NCI-H748 (cell line): ENCODE measurements around the gene NUP210L.

Experiments
- DNase-seq: peaks from one replicate; lab custom pipeline; 2025; ENCODE audit not compliant: unreplicated experiment; lab: John Stamatoyannopoulos, UW

Gene NUP210L

DNA sequence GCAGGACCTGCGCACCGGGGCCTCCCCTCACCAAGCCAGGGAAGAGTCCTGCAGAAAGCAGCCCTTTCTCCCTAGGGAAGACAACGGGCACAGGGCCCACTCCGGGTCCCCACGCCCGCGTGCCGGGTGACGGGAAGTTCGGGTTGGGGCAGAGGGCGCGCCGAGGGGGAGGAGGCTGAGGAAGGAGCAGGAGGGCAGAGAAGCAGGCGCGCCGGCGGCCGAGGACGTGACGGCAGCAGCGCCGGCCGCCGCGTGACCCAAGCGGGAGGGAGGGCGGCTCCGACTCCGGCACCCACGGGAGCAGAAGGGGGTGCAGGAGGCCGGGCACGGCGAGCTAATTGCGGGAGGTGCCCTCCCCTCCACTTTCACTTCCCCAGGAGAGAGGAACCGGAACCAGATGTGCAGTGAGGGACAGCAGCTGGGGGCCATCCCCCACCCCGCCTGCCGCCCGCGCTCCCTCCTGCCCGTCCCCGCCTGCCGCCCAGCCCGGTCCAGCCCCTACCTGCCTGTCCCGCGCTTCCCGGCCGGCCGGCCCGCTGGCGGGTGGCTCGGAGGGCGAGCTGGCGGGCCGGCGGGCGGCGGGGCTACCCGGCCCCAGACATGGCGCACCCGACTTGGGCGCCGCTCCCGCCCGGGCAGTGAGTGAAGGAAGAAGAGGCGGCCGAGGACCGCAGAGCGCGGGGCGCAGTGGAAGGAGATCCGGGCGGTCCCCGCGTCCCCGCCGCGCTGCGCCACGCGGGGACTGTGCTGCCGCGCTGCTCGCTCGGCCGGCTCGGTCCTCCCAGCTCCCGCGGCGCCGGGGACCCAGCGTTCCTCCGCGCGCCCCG is 208.9 kb downstream of the NUP210L start:
- DNase-seq, result peak; percentile 65

DNA sequence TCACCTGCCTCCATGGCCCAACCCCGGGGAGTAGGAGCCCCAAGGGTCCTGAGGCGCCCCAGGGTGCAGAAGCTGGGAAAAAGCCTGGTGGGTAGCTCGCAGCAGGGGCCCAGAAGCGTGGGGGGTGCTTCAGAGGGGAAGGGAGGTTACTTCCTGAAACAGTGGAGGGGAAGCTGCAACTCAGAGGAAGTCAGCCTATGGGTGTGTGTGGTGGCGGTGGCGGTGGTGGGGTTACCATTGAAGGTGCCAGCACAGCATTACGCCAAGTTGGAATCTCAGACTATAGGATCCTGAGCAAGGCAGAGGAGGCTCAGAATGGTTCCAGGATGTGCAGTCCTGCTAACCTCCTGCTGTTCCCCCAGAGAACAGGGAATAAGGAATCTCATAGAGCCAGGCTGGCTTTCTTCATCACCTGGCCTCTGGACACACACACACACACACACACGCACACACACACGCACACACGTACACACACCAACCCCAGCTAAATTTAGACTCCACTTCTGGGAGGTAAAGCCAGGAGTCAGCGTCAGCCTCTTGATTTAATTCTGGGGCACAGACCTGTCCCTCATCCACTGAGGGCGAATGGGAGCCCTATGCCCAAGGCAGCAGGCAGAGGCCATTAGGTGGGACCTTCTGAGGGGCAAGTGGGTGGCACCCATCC is 209.6 kb downstream of the NUP210L start:
- DNase-seq, result peak; percentile 36

DNA sequence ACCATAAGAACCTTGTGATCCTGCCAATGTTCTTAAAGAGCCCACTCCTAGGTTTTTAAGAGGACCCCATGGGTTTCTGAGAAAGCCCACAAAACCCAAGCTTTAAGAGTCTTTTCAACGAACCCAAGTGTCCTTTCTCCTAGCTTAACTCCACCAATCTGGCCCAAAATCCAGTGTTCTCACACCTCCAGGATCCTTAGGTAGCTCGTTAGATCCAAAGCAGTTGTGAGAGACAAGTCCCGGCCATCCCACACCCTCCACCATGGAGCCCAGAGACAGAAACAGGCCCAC is 210.1 kb downstream of the NUP210L start:
- DNase-seq, result no peak

DNA sequence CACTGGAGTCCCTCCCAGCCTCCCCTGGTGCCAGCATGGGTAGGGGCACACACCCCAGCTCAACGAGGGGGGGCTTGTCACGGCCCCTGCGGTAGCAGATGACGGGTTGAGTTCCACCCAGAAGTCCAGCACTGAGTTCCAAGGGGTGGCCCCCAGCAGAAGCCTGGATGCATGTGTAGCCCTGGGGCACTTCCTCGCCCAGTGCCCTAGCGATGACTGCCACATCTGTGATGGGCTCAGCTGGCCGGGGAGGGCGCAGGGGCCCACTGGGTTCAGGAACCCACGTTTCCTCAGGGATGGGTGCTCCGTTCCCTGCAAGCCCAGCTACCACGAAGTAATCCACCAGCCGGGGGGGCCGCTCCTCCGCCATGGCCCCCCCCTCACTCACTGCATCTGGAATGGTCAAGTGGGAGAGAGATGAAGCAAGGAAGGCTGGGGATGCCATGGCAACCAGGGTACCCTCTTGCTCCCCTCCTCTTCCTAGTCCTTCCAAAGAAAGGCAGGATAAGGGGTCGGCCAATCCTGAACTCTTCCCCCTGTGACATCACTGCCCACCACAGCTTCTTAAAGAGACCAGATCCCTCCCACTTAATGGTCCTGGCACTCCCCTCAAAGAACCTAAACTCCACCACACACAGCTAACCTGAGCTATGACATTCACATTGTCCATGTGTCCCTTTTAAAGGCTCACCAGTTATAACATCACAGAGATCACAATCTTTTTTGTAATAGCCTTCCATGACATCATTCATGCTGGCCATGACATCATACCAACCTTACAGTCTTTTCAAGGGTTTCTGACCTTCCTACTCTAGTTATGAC is 210.7 kb downstream of the NUP210L start:
- no peak for DNase-seq

DNA sequence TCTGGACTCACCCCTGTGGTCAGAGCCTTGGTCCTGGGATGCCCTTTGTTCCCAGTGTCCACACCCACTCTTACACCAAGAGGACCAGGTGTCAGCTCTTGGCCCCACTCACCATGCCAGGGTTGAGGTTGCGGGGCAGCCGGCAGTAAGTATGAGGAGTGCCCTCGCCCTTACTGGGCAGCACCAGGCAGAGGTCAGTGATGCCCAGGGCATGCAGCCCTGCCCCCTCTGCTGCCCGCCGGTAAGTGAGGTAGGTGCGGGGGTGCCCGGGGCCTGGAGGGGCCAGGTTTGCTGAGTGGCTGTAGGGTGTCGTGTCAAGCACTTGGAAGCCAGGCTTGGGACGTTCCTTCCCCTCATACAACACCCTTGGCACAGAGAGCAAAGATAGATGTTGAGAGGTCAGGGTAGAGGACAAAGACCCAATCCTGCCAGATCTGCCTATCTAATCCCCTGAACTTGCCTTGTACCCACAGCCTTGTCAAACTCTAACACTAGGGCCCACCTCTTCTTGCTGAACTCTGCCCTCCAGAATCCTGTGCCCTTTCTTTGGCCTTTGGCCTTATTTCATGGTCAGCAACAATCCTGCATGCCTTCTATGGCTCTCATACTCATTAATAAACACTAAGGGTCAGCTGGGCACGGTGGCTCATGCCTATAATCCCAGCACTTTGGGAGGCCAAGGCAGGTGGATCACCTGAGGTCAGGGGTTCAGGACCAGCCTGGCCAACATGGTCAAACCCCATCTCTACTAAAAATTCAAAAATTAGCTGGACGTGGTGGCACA is 211.9 kb downstream of the NUP210L start:
- no peak for DNase-seq
